ENCODE results near the gene EFCAB6.

Gene EFCAB6

GRCh38 chr22:43840851-43841250 is 28.7 kb upstream of the EFCAB6 start:
- DNase-seq (ENCODE audit: low read depth): no peak
- TF ChIP-seq CTCF (IDR thresholded peaks at IDR 0.05; ENCODE audit: control insufficient read depth, insufficient read depth, low read depth, low read length, missing control alignments): no peak
- no peak overlapping the region for H3K4me3 ChIP-seq (ENCODE audit: control insufficient read depth, low read depth, low read length)

DNA sequence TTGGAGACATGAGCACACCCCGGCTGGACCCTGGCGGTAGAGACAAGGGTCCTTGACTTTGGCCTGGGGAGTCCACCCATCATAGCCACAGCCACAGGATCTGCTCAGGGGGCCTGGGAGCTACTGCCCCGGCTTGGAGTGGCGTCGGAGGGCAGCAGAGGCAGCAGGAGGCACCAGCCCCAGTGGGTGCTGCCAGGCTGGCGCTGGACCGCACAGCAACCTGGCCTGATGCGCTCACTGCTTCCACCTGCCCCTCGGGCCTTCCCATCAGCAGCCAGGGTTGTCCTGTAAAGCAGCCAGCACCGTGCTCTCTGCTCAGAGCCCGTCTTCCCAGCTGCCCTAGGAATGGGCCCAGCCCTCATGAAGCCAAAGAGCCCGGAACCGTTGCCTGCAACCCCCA is 28.3 kb upstream of the EFCAB6 start:
- H3K4me3 ChIP-seq (ENCODE audit: control insufficient read depth, low read depth, low read length): no peak overlapping the region
- no peak for TF ChIP-seq CTCF (IDR thresholded peaks at IDR 0.05; ENCODE audit: control insufficient read depth, insufficient read depth, low read depth, low read length, missing control alignments)
- DNase-seq (ENCODE audit: low read depth): no peak

DNA sequence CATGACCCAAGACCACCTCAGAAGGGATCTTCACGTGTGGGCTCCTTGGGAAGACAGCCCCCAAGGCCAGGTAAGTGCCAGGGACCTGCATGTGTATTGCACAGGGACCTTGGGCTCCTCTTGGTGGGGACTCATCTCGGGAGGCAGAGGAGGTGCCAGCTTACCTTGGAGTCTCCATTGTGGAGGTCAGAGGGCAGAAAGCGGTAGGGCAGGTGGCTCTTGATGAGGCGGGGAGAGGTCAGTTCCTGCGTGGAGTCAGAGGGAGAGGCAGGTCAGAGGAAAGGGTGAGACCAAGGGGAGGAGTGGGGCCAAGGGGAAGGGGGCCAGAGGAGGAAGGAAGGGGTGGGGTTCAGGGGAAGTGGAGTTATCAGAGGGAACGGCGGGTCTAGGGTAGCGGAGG is 27.7 kb upstream of the EFCAB6 start:
- TF ChIP-seq CTCF (IDR thresholded peaks at IDR 0.05; ENCODE audit: control insufficient read depth, insufficient read depth, low read depth, low read length, missing control alignments): no peak
- DNase-seq (ENCODE audit: low read depth): no peak
- no peak overlapping the region for H3K4me3 ChIP-seq (ENCODE audit: control insufficient read depth, low read depth, low read length)

- no peak overlapping the region for H3K4me3 ChIP-seq (ENCODE audit: control insufficient read depth, low read depth, low read length)
- no peak for DNase-seq (ENCODE audit: low read depth)
- TF ChIP-seq CTCF (IDR thresholded peaks at IDR 0.05; ENCODE audit: control insufficient read depth, insufficient read depth, low read depth, low read length, missing control alignments): no peak
These were observed 26.6 kb upstream of the EFCAB6 start for GRCh38 chr22:43838571-43839307.

DNA sequence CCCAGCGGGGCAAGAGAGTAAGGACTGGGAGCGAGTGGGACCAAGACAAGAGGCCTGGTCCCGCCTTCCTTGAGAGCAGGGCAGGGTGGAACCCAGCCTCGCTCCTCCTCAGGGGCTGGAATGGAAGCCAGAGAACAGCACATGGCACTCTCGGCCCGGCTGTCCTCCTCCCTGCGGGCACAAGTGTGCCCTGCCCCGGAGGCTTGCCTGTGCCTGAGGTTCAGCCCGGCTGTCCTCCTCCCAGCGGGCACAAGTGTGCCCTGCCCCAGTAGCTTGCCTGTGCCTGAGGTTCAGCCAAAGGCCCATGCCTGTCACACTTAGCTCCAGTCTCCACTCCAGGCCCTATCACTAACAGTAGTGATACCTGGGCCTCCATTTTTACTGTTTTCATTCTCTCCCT is 26.1 kb upstream of the EFCAB6 start:
- DNase-seq (ENCODE audit: low read depth): no peak
- TF ChIP-seq CTCF (IDR thresholded peaks at IDR 0.05; ENCODE audit: control insufficient read depth, insufficient read depth, low read depth, low read length, missing control alignments): no peak
- no peak overlapping the region for H3K4me3 ChIP-seq (ENCODE audit: control insufficient read depth, low read depth, low read length)

GRCh38 chr22:43837666-43838065 is 25.6 kb upstream of the EFCAB6 start:
- no peak for DNase-seq (ENCODE audit: low read depth)
- no peak for TF ChIP-seq CTCF (IDR thresholded peaks at IDR 0.05; ENCODE audit: control insufficient read depth, insufficient read depth, low read depth, low read length, missing control alignments)
- no peak overlapping the region for H3K4me3 ChIP-seq (ENCODE audit: control insufficient read depth, low read depth, low read length)
